ENCODE measurements around the gene RFX4.

The RFX4 gene

GRCh38 chr12:106782619-106783018 lies 199.8 kb downstream of the RFX4 start:
- Mint-ChIP-seq H3K36me3 (peaks cover 40% of the 10 kb centered on the region), H3K4me1 (peaks cover 10% of the 10 kb centered on the region), H3K27me3 (no peaks in the 10 kb centered on the region), H3K4me3 (no peak overlapping the region), H3K9me3 (peaks cover 2% of the 10 kb centered on the region), H3K27ac (no peak overlapping the region)
- ATAC-seq = no peak

GRCh38 chr12:106783515-106783914 lies 200.7 kb downstream of the RFX4 start:
- Mint-ChIP-seq H3K36me3 (peaks cover 41% of the 10 kb centered on the region), H3K4me1 (peaks cover 10% of the 10 kb centered on the region), H3K4me3 (no peak overlapping the region), H3K27ac (no peak overlapping the region), H3K9me3 (peaks cover 2% of the 10 kb centered on the region), H3K27me3 (no peaks in the 10 kb centered on the region)
- no peak for ATAC-seq

GRCh38 chr12:106790020-106790419 lies 207.2 kb downstream of the RFX4 start:
- peaks cover 53% of the 10 kb centered on the region for H3K36me3 Mint-ChIP-seq
- no peak overlapping the region for H3K4me3 Mint-ChIP-seq
- peaks cover 2% of the 10 kb centered on the region for H3K9me3 Mint-ChIP-seq
- no peaks in the 10 kb centered on the region for H3K27me3 Mint-ChIP-seq
- no peak overlapping the region for H3K27ac Mint-ChIP-seq
- ATAC-seq = no peak
- H3K4me1 Mint-ChIP-seq = no peaks in the 10 kb centered on the region

GRCh38 chr12:106791531-106791930 lies 208.7 kb downstream of the RFX4 start:
- no peaks in the 10 kb centered on the region for H3K4me1 Mint-ChIP-seq
- peaks cover 2% of the 10 kb centered on the region for H3K9me3 Mint-ChIP-seq
- no peaks in the 10 kb centered on the region for H3K27me3 Mint-ChIP-seq
- peaks cover 40% of the 10 kb centered on the region for H3K36me3 Mint-ChIP-seq
- H3K27ac Mint-ChIP-seq = no peak overlapping the region
- ATAC-seq = no peak
- H3K4me3 Mint-ChIP-seq = no peak overlapping the region

- Mint-ChIP-seq H3K27me3 (no peaks in the 10 kb centered on the region), H3K36me3 (peaks cover 25% of the 10 kb centered on the region), H3K4me3 (no peak overlapping the region), H3K9me3 (no peaks in the 10 kb centered on the region), H3K27ac (no peak overlapping the region), H3K4me1 (no peaks in the 10 kb centered on the region)
- no peak for ATAC-seq
These were observed 211.6 kb downstream of the RFX4 start for GRCh38 chr12:106794369-106794768.

GRCh38 chr12:106801167-106801708 lies 218.4 kb downstream of the RFX4 start:
- Mint-ChIP-seq H3K4me1 (peaks cover 16% of the 10 kb centered on the region), H3K9me3 (no peaks in the 10 kb centered on the region), H3K36me3 (peaks cover 27% of the 10 kb centered on the region), H3K27ac (no peak overlapping the region), H3K4me3 (no peak overlapping the region), H3K27me3 (no peaks in the 10 kb centered on the region)
- ATAC-seq = no peak

GRCh38 chr12:106801830-106802533 lies 219.2 kb downstream of the RFX4 start:
- ATAC-seq = no peak
- Mint-ChIP-seq H3K4me3 (no peak overlapping the region), H3K27ac (no peak overlapping the region), H3K9me3 (no peaks in the 10 kb centered on the region), H3K27me3 (no peaks in the 10 kb centered on the region), H3K36me3 (peaks cover 34% of the 10 kb centered on the region), H3K4me1 (peaks cover 16% of the 10 kb centered on the region)

- no peaks in the 10 kb centered on the region for H3K27me3 Mint-ChIP-seq
- H3K36me3 Mint-ChIP-seq = peaks cover 35% of the 10 kb centered on the region
- H3K27ac Mint-ChIP-seq = no peak overlapping the region
- H3K4me3 Mint-ChIP-seq = no peak overlapping the region
- peaks cover 16% of the 10 kb centered on the region for H3K4me1 Mint-ChIP-seq
- H3K9me3 Mint-ChIP-seq = no peaks in the 10 kb centered on the region
- ATAC-seq = no peak
These were observed 221.9 kb downstream of the RFX4 start for GRCh38 chr12:106804668-106805067.
